IPS-20b (cell line): ENCODE measurements around the gene CYB561D2.
A peak's percentile ranks its signal among the peaks of the same experiment; 100 is the strongest.

Source experiments
- H3K27ac ChIP-seq: one replicate; pipeline ENCODE4 v1.5.1; 2013; ENCODE audit warnings: low read length
- H3K27me3 ChIP-seq: 2 replicates; pipeline ENCODE4 v1.6.1; 2013; ENCODE audit warnings: mild to moderate bottlenecking, low read length, inconsistent platforms; ENCODE audit not compliant: insufficient read depth
- H3K36me3 ChIP-seq: 2 replicates; pipeline ENCODE4 v1.6.1; 2013; ENCODE audit warnings: low read depth, mild to moderate bottlenecking, inconsistent platforms, low read length, moderate library complexity; ENCODE audit not compliant: insufficient read depth
- H3K4me1 ChIP-seq: 2 replicates; pipeline ENCODE4 v1.6.1; 2013; ENCODE audit warnings: mild to moderate bottlenecking, control low read depth, inconsistent platforms, low read length, moderate library complexity; ENCODE audit not compliant: insufficient read depth
- H3K4me3 ChIP-seq: 2 replicates; pipeline ENCODE4 v1.5.1; 2013; ENCODE audit warnings: mild to moderate bottlenecking, low read length, inconsistent platforms
- H3K9ac ChIP-seq: 2 replicates; pipeline ENCODE4 v1.6.1; 2013; ENCODE audit warnings: low read depth, mild to moderate bottlenecking, inconsistent platforms, low read length, moderate library complexity
- H3K9me3 ChIP-seq: 2 replicates; pipeline ENCODE4 v1.6.1; 2013; ENCODE audit warnings: mild to moderate bottlenecking, low read depth, low read length, inconsistent platforms; ENCODE audit not compliant: insufficient read depth

Gene CYB561D2

GRCh38 chr3:50358911-50359759 lies 8.5 kb downstream of the CYB561D2 start, which contains the start of gene TMEM115:
Gene TMEM115, minus strand, starts transcription at chr3:50359521. Its CDS starts 458 bp downstream, at chr3:50359063.
- Histone ChIP-seq H3K27me3 (peaks cover 12% of the 10 kb centered on the region), H3K36me3 (peaks cover 13% of the 10 kb centered on the region), H3K27ac (no peak within 1 kb of the TSS), H3K9me3 (no peaks in the 10 kb centered on the region), H3K9ac (peak within 1 kb of the TSS; percentile 88), H3K4me3 (peak within 1 kb of the TSS; percentile 94), H3K4me1 (peaks cover 6% of the 10 kb centered on the region; the same call in 1 of the 2 replicates)

DNA sequence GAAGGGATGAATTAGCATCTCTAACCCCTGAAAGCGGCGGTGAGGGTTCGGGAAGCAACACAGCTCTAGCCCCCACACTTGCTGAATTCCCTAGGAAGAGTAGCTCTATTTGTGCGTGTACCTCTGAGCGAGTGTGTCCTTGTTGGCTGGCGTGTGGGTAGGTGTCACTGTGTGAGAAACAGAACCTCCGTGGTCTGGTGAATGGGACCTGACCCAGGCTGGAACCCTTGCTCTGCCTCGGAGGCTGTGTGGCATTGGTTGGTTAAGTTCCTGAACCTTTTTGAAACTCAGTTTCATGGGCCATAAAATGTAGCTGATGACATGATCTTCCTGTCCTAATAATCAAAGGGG lies 9.1 kb downstream of the CYB561D2 start:
- H3K27me3 ChIP-seq, result peaks cover 17% of the 10 kb centered on the region
- H3K9ac ChIP-seq, result peak overlapping the region; percentile 3; the same call in 1 of the 2 replicates
- peaks cover 7% of the 10 kb centered on the region; the same call in 1 of the 2 replicates for H3K36me3 ChIP-seq
- H3K4me1 ChIP-seq, result peaks cover 6% of the 10 kb centered on the region; the same call in 1 of the 2 replicates
- no peak overlapping the region for H3K27ac ChIP-seq
- no peaks in the 10 kb centered on the region for H3K9me3 ChIP-seq
- H3K4me3 ChIP-seq, result peak overlapping the region; percentile 94

DNA sequence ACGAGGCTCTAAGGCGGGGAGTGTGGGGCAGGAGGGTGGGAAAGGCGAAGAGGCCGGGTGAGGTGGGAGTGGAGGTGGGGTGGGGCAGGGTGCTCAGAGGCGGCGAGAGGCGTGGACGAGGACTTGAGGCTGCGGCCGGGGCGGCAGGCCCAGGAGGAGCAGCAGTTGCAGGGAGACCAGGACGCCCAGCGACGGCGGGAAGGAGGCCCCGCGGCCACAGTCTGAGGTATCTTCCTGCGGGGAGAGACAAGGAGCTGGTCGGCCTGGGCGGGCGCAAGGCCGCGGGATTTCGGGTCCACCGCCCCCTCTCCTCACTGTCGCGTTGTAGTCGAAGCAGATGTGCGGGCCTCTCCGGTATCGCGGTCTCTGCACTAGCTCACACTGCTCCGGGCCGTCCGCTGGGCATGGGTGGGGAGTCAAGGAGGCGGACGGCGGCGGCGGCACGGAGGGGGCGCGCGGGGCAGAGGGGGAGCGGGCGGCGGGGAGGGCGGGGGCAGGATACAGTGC lies 14.0 kb downstream of the CYB561D2 start:
- Histone ChIP-seq H3K4me1 (0 out of 2 replicates have a peak, but pooled peaks cover 2% of the 10 kb centered on the region), H3K4me3 (peak overlapping the region; percentile 72; the same call in 1 of the 2 replicates), H3K27ac (no peak overlapping the region), H3K9ac (peak overlapping the region; percentile 65; the same call in 1 of the 2 replicates), H3K36me3 (no peaks in the 10 kb centered on the region), H3K27me3 (peaks cover 29% of the 10 kb centered on the region), H3K9me3 (no peaks in the 10 kb centered on the region)

- peak overlapping the region; percentile 66; the same call in 1 of the 2 replicates for H3K9ac ChIP-seq
- H3K27ac ChIP-seq, result no peak overlapping the region
- peak overlapping the region; percentile 72 for H3K4me3 ChIP-seq
- H3K36me3 ChIP-seq, result no peaks in the 10 kb centered on the region
- H3K27me3 ChIP-seq, result peaks cover 29% of the 10 kb centered on the region
- no peaks in the 10 kb centered on the region for H3K4me1 ChIP-seq
- H3K9me3 ChIP-seq, result no peaks in the 10 kb centered on the region
Measured at GRCh38 chr3:50365080-50365841, 14.6 kb downstream of the CYB561D2 start.

DNA sequence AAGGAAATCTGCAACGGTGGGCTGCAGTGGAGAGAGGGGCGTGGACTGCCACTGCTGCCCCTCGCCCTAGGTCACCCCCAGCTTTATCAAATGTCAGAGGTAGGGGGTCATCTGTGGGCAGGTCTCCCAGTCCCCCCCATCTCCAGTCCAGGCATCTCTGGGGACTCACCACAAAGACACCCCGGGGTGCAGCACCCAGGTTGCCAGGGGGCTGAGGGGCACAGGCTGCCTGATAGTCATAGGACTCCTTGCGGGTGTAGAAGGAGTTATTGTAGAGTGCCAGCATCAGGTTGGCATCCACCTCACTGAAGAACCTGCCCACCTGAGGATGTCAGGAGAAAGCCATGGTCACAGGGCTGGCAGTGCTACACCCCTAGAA lies 15.2 kb downstream of the CYB561D2 start:
- H3K9ac ChIP-seq, result peak overlapping the region; percentile 66; the same call in 1 of the 2 replicates
- H3K27ac ChIP-seq, result no peak overlapping the region
- peak overlapping the region; percentile 72 for H3K4me3 ChIP-seq

GRCh38 chr3:50369012-50369670 lies 18.5 kb downstream of the CYB561D2 start:
- H3K4me3 ChIP-seq, result no peak overlapping the region
- no peak overlapping the region; the same call in 1 of the 2 replicates for H3K9ac ChIP-seq
- peaks cover 9% of the 10 kb centered on the region; the same call in 1 of the 2 replicates for H3K4me1 ChIP-seq
- H3K9me3 ChIP-seq, result no peaks in the 10 kb centered on the region
- H3K36me3 ChIP-seq, result no peaks in the 10 kb centered on the region
- H3K27ac ChIP-seq, result no peak overlapping the region
- H3K27me3 ChIP-seq, result peaks cover 17% of the 10 kb centered on the region

More for the DNA sequence above, 15.2 kb downstream of the CYB561D2 start:
- Histone ChIP-seq H3K36me3 (no peaks in the 10 kb centered on the region), H3K4me1 (no peaks in the 10 kb centered on the region), H3K27me3 (peaks cover 29% of the 10 kb centered on the region), H3K9me3 (no peaks in the 10 kb centered on the region)

DNA sequence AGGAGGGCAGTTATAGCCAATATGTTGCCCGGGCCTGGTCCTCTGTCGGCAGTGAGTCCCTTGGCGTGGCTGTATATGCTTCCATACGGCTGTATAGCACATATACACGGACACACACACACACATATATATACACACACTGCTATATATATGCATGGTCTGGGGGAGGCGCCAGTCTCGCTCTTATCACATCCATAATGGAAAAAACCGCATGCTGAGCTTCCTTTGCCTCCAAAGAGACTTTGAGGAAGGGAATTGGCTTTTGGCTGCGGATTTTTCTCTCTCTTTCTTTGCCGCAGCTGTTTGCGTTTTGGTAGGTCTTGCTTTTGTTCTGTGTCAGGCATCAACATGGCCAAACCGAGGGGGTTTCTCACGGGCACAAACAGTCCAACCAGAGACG lies 19.9 kb downstream of the CYB561D2 start:
- Histone ChIP-seq H3K4me3 (no peak overlapping the region), H3K9me3 (no peaks in the 10 kb centered on the region), H3K9ac (no peak overlapping the region), H3K27ac (no peak overlapping the region), H3K36me3 (no peaks in the 10 kb centered on the region), H3K4me1 (peaks cover 9% of the 10 kb centered on the region; the same call in 1 of the 2 replicates), H3K27me3 (peaks cover 10% of the 10 kb centered on the region)

DNA sequence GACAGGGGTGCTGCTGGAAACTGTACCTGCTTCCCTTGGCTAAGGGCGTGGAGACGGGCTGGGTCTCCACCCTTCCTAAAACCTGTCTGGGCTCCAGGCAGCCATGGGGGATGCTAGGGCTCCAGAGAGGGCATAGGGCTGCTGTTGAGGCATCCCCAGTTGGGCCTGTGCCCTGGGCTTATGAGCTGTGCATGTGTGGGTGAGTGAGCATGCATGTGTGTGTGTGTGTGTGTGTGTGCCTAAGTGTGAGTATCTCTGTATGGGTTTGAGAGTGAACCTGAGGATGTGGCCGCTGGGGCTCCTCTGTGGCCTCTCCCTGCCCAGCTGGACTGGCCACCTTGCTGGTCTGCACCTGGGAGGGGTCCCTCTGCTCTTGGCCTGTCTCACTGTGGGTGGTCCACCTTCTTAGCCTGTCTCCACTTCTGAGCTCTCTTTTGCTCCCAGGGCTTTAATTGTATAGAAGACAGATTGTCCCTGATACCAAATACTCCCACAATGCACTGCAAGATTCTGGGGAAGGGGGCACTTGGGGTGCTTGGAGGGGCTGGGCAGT lies 20.5 kb downstream of the CYB561D2 start:
- Histone ChIP-seq H3K27me3 (peaks cover 4% of the 10 kb centered on the region; the same call in 1 of the 2 replicates), H3K4me3 (no peak overlapping the region), H3K27ac (no peak overlapping the region), H3K36me3 (no peaks in the 10 kb centered on the region), H3K9ac (no peak overlapping the region), H3K9me3 (no peaks in the 10 kb centered on the region), H3K4me1 (peaks cover 9% of the 10 kb centered on the region; the same call in 1 of the 2 replicates)

GRCh38 chr3:50372349-50372748 lies 21.7 kb downstream of the CYB561D2 start:
- Histone ChIP-seq H3K27me3 (no peaks in the 10 kb centered on the region), H3K27ac (no peak overlapping the region)

DNA sequence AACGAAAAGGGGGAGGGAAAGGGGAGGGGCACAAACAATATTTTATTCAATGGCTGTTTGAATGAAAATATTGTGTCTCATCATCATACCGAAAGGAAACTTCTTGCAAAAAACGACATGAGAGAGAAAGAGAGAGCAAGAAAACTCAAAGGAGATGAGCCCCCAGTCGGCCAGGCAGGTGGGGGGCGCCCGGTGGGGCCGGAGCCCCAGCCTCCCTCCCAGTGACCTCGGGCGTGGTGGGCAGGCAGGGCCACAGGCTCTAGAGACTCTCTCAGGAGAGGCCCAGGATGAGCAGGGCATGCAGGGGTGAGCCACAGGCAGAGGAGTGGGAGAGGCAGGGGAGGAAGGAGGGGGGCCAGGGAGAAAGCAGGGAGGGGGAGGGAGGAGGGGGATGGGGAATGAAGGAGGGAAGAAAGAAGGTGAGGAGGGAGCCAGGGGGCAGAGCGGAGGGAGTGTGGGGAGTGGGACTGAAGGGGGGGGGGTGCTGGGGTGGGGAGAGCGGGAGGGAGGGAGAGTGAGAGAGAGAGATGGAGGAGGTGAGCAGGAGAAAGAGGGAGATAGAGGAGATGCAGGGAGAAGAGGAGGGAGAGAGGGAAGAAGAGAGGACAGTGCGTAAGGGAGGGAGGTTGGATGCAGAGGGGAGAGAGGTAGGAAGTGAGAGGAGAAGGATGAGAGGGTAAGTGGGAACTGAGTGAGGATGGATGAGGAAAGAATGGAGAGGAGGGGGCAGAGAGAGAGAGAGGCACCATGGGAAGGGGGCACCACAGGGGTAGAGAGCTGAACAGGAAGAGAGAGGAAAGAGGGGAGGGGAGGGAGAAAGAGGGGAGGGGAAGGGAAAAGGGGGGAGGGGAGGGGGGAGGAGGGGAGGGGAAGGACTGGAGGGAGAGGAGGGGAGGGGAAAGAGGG lies 22.7 kb downstream of the CYB561D2 start:
- Histone ChIP-seq H3K27me3 (no peaks in the 10 kb centered on the region), H3K27ac (no peak overlapping the region), H3K36me3 (no peaks in the 10 kb centered on the region), H3K4me3 (no peak overlapping the region), H3K9ac (no peak overlapping the region), H3K4me1 (peaks cover 9% of the 10 kb centered on the region; the same call in 1 of the 2 replicates), H3K9me3 (no peaks in the 10 kb centered on the region)

More at GRCh38 chr3:50372349-50372748, 21.7 kb downstream of the CYB561D2 start:
- Histone ChIP-seq H3K36me3 (no peaks in the 10 kb centered on the region), H3K4me3 (no peak overlapping the region), H3K9me3 (no peaks in the 10 kb centered on the region), H3K4me1 (peaks cover 9% of the 10 kb centered on the region; the same call in 1 of the 2 replicates), H3K9ac (no peak overlapping the region)
